LHCN-M2 (cell line): ENCODE measurements around the gene GTF2H4. TPM values are rescaled to one million over a fixed set of nuclear protein-coding genes. Genes with fewer than 3 reads are reported as not detected.

Experiments used
- DNase-seq: peaks from one replicate; pipeline ENCODE4 v3.0.0-alpha.2; 2012; ENCODE audit warnings: low read depth
- total RNA-seq: library from RNA; depleted of rRNA; stranded (reverse); fragments of >200 nt; gene quantifications from 2 replicates; pipeline ENCODE4 v1.2.3, GENCODE V29; 2014; rRNA removed

Gene GTF2H4
- total RNA-seq, 1 experiment from 2014 or later, result 16.2 TPM

GRCh38 chr6:30954631-30955366 lies 46.8 kb downstream of the GTF2H4 start:
- no peak for DNase-seq

GRCh38 chr6:30955367-30956042 lies 47.5 kb downstream of the GTF2H4 start:
- no peak for DNase-seq

GRCh38 chr6:30957716-30958115 lies 49.7 kb downstream of the GTF2H4 start:
- no peak for DNase-seq

- peak; percentile 19 for DNase-seq
These were observed 53.1 kb downstream of the GTF2H4 start for GRCh38 chr6:30960907-30961673.

GRCh38 chr6:30962716-30963115 lies 54.7 kb downstream of the GTF2H4 start:
- no peak for DNase-seq

- peak; percentile 19 for DNase-seq
These were observed 55.6 kb downstream of the GTF2H4 start for GRCh38 chr6:30963641-30964040.

Other genes starting within 250 kb of the GTF2H4 start
- gene DHX16, start 235.2 kb upstream of the GTF2H4 start, total RNA-seq, result 36.1 and 40.0 TPM in 2 replicates
- gene PPP1R18, start 221.6 kb upstream of the GTF2H4 start, total RNA-seq, result 94.5 and 105 TPM in 2 replicates
- 19.9 and 27.6 TPM in 2 replicates for gene NRM, start 217.2 kb upstream of the GTF2H4 start, total RNA-seq
- gene MDC1, start 190.9 kb upstream of the GTF2H4 start, total RNA-seq, result 12.4 and 16.3 TPM in 2 replicates
- 1,379 and 1,474 TPM in 2 replicates for gene TUBB, start 187.9 kb upstream of the GTF2H4 start, total RNA-seq
- 207 and 208 TPM in 2 replicates for gene FLOT1, start 165.5 kb upstream of the GTF2H4 start, total RNA-seq
- 51.0 and 65.9 TPM in 2 replicates for gene IER3, start 163.7 kb upstream of the GTF2H4 start, total RNA-seq
- gene DDR1, start 23.7 kb upstream of the GTF2H4 start, total RNA-seq, result 43.1 and 47.0 TPM in 2 replicates
- 21.9 and 26.5 TPM in 2 replicates for gene VARS2, start 6.0 kb downstream of the GTF2H4 start, total RNA-seq
- gene SFTA2, start 24.0 kb downstream of the GTF2H4 start, total RNA-seq, result not detected in 2 replicates
- not detected in 2 replicates for gene MUCL3, start 32.8 kb downstream of the GTF2H4 start, total RNA-seq
- not detected in 2 replicates for gene MUC21, start 75.5 kb downstream of the GTF2H4 start, total RNA-seq
- not detected in 2 replicates for gene MUC22, start 102.3 kb downstream of the GTF2H4 start, total RNA-seq
- 0.40 and 0.71 TPM in 2 replicates for gene C6orf15, start 204.4 kb downstream of the GTF2H4 start, total RNA-seq
- 0.64 and 0.69 TPM in 2 replicates for gene PSORS1C1, start 206.6 kb downstream of the GTF2H4 start, total RNA-seq
- gene CDSN, start 212.2 kb downstream of the GTF2H4 start, total RNA-seq, result not detected in 2 replicates
- gene PSORS1C2, start 230.9 kb downstream of the GTF2H4 start, total RNA-seq, result not detected in 2 replicates
- 43.2 and 46.7 TPM in 2 replicates for gene CCHCR1, start 249.6 kb downstream of the GTF2H4 start, total RNA-seq